ENCODE measurements around the gene SMIM35.

SMIM35 gene

DNA sequence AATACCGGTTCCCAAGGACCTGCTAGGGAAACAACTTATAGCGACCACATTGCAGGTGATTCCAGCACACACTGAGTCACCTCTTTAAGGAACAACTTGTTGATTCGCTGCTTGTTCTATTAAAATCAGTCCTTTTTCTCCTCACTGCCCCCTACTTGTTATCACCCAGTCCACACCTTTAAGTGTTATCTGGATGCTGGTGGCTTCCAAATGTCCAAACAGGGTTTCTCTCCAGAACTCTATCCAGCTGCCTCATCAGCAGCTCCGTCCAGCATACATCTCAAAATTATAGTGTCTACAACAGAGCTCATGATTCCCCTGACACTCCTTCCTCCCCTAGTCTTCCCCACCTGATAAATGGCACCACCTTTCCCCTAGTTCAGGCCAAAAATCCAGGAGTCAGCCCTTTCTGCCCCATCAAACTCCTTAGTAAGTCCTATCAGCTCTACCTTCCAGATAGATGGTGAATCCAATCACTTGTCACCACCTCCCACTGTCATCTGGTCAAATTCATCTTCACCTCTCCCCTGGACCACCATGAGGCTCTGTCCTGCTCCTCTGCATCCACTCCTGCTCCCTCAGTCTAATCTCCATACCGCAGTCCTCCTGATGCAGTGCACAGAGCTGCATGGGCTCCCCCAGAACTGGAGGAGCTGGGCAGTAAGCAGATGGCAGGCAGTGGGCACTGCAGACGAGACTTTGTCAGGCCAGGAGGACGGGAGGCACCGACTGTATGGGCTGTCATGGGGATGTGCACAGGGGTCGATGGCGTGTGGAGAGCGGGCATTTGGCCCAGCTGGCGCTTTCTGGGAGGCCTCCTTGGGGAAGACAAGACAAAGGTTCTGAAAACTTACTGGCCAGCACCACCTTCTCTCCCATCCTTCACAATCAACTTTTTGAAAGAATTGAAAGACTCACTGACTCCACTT, 81.3 kb downstream of the SMIM35 start:
- no peak for DNase-seq (ENCODE audit: low read depth in 2 of 2, low spot score in 1 of 2)

DNA sequence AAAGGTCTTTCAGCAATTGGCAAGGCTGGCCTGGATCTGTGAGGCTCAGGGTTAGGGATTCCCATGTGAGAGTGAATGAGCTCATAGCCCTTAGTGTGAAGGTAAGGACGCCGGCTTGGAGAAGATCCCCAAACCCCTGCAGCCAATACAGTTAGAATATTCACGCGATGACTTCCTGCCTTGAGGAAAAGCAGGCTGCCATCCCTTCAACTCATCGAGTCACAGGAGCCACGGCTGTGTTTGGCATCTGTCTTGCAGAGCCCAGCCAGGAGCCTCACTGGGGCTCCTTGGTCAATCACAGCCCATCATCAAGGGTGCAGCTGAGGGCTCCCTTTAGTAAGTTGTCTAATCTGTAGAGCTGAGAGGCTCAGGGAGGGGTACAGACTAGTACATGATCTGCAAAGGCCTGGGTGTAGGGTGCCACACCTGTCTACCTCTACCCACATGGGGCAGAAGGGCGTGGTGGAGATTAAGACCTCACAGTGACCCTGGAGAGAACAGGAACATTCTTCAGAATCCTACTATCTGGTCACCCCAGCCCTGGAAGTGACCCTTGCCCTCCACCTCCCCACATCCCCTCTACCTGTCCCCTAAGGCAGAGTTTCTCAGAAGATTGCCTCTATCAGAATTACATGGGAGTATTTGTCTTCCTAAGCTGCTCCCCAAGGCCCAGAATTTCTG, 82.1 kb downstream of the SMIM35 start:
- DNase-seq (ENCODE audit: low read depth in 2 of 2, low spot score in 1 of 2) = no peak

DNA sequence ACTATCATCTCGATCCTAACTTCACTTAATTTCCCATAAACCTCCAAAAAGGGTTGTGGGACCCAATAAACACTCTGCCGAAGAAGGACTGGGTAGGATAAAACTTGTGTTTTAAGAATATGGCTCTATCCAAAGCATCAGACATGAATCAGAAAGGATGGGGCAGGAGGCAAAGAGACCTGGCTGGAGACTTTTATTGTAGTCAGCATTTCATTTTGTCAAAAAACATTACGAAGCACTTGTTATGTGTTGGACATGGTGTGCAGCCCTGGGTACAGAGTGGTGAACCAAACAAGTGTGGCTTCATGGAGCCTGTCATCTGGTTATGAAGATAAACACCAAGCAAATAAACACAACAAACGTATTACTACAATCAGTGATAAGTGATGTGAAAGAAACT, 83.3 kb downstream of the SMIM35 start:
- DNase-seq (ENCODE audit: low read depth in 2 of 2, low spot score in 1 of 2) = no peak

- DNase-seq (ENCODE audit: low read depth in 2 of 2, low spot score in 1 of 2) = peak in 1 of 2 donors; percentile 32
Measured at GRCh38 chr11:118002541-118003423, 84.0 kb downstream of the SMIM35 start.

DNA sequence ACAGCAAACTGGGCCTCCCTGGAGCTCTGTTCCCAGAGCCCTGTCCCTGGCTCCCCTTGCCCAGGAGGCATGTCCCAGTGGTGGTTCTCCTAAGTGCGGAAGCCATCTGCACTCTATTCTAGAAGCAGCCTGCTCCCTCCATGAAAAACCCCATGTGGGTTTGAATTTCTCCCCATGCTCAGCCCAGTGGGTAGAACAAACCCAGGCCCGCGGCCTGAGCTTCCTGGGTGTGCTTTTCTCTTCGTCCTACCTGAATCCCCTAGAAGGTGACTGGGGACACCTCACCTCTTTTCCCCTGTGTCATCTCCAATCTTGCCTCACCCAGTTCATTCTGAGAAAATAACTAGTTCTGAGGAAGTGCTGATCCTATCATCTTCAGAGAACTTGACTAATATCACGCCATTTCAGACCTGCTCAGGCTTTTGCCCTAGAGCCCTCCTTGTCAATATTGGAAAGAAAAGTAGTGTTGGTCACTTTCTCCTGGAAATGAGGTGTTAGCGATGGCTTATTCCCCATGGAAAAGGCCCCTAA, 84.7 kb downstream of the SMIM35 start:
- no peak for DNase-seq (ENCODE audit: low read depth in 2 of 2, low spot score in 1 of 2)

GRCh38 chr11:118001494-118001971, 85.2 kb downstream of the SMIM35 start:
- no peak for DNase-seq (ENCODE audit: low read depth in 2 of 2, low spot score in 1 of 2)

DNA sequence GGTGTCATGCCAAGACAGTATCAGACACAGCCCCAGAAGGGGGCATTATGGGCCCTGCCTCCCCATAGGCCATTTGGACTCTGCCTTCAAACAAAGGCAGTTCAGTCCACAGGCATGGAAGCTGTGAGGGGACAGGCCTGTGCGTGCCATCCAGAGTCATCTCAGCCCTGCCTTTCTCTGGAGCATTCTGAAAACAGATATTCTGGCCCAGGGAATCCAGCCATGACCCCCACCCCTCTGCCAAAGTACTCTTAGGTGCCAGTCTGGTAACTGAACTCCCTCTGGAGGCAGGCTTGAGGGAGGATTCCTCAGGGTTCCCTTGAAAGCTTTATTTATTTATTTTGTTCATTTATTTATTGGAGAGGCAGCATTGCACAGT, 85.9 kb downstream of the SMIM35 start:
- DNase-seq (ENCODE audit: low read depth in 2 of 2, low spot score in 1 of 2) = no peak

- no peak for DNase-seq (ENCODE audit: low read depth in 2 of 2, low spot score in 1 of 2)
Measured at GRCh38 chr11:118000067-118000849, 86.5 kb downstream of the SMIM35 start.

DNA sequence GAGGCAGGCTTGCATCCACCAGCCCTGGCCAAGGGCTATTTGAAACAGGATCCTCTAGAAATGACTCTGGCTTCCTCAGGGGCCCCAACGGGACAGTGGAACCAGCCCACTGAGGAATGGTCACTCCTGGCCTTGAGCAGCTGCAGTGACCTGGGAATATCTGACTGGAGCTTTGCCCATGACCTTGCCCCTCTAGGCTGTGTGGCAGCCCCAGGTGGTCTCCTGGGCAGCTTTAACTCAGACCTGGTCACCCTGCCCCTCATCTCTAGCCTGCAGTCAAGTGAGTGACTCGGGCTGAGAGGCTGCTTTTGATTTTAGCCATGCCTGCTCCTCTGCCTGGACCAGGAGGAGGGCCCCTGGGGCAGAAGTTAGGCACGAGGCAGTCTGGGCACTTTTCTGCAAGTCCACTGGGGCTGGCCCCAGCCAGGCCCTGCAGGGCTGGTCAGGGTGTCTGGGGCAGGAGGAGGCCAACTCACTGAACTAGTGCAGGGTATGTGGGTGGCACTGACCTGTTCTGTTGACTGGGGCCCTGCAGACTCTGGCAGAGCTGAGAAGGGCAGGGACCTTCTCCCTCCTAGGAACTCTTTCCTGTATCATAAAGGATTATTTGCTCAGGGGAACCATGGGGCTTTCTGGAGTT, 87.3 kb downstream of the SMIM35 start:
- DNase-seq (ENCODE audit: low read depth in 2 of 2, low spot score in 1 of 2) = no peak

DNA sequence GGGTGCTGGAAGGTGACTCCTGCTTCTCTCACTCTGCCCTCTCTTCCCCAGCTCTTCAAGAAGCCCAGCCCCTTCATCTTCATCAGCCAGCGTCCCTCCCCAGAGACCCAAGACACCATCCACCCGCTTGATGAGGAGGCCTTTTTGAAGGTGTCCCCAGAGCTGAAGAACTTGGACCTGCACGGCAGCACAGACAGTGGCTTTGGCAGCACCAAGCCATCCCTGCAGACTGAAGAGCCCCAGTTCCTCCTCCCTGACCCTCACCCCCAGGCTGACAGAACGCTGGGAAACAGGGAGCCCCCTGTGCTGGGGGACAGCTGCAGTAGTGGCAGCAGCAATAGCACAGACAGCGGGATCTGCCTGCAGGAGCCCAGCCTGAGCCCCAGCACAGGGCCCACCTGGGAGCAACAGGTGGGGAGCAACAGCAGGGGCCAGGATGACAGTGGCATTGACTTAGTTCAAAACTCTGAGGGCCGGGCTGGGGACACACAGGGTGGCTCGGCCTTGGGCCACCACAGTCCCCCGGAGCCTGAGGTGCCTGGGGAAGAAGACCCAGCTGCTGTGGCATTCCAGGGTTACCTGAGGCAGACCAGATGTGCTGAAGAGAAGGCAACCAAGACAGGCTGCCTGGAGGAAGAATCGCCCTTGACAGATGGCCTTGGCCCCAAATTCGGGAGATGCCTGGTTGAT, 88.0 kb downstream of the SMIM35 start:
- no peak for DNase-seq (ENCODE audit: low read depth in 2 of 2, low spot score in 1 of 2)

DNA sequence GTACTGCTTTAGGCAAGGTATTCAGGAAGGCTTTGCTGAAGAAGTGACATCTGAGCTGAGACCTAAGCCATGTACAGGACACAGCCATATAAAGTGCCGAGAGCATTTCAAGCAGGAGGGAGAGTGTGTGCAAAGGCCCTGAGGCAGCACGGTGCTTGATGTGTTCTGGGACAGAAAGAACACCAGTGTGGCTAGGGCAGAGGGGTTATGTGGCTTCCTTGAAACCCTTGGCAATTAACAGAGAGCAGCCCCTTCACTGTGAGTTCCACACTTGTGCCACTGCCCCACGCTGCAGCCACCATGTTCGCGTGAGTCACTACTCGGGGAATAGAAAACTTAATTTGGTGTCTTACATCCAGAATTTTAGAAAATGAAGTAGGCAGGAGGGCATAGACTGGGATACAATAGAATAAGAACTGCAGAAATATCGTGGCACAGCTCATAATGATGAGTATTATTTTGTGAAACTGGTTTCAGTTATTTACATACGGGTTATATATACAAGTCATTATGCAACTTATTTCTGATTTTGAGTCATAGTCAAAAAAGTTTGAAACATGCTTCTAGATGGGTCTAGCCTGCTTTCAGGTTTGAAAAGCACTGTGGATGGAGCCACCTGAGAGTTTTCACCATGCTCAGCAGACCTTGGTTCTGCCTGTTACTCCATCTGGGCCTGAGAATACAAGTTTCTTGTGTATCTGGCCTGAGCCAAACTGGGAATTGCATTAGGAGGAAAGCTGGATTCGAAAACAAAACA, 88.8 kb downstream of the SMIM35 start:
- DNase-seq (ENCODE audit: low read depth in 2 of 2, low spot score in 1 of 2) = no peak

GRCh38 chr11:117997406-117997805, 89.4 kb downstream of the SMIM35 start:
- no peak for DNase-seq (ENCODE audit: low read depth in 2 of 2, low spot score in 1 of 2)

DNA sequence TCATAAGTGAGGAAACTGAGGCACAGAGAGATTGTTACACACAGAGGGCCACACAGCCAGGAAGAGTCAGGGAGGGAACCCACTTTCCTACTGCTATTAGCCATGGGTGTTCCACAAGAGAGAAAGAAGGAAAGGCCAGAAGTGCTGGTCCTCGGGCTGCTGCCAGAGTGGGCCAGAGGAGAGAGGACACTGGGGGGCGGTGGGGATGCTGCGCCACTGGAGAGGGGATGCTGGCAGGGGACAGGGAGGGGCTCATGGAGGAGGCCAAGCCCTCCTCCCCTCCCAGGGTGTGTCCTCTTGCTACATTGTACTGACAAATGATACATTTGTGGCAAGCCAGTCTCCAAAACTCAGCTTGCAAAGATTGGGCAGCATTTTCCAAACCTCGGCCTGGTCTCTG, 90.7 kb downstream of the SMIM35 start:
- no peak for DNase-seq (ENCODE audit: low read depth in 2 of 2, low spot score in 1 of 2)

DNA sequence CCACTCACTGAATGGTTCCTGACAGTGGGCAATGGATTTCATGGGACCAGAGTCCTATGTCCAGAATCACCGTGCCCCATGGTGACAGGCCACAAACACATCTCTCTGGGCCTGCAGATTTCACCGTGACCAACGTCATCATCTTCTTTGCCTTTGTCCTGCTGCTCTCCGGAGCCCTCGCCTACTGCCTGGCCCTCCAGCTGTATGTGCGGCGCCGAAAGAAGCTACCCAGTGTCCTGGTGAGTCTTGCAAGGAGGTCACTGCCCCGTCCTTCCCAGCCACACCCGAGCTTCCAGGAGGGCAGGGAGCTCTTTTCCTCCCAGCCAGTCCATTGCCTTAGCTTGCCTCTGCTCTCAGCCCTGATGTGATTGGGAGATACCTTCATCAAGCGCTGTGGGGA, 91.3 kb downstream of the SMIM35 start:
- no peak for DNase-seq (ENCODE audit: low read depth in 2 of 2, low spot score in 1 of 2)

GRCh38 chr11:117993988-117994745, 92.6 kb downstream of the SMIM35 start:
- no peak for DNase-seq (ENCODE audit: low read depth in 2 of 2, low spot score in 1 of 2)

DNA sequence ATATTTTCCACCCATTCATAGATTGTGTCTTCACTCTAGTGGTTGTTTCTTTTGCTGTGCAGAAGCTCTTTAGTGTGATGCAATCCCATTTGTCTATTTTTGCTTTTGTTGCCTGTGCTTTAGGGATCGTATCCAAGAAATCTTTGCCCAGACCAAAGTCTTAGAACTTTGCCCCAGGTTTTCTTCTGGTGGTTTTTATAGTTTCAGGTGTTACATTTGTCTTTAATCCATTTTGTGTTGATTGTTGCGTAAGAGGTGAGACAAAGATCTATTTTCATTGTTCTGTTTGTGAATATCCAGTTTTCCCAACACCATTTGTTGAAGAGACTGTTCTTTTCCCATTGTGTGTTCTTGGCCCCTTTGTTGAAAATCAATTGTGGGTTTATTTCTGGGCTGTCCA, 94.1 kb downstream of the SMIM35 start:
- no peak for DNase-seq (ENCODE audit: low read depth in 2 of 2, low spot score in 1 of 2)

- DNase-seq (ENCODE audit: low read depth in 2 of 2, low spot score in 1 of 2) = no peak
Measured at GRCh38 chr11:117992136-117992535, 94.6 kb downstream of the SMIM35 start.
